ENCODE data around the gene MXRA8. TPM values are rescaled to one million over a fixed set of nuclear protein-coding genes. Genes with fewer than 3 reads are reported as not detected.

MXRA8 gene
- total RNA-seq, 1 donor from 2014 or later: 440 TPM

- Mint-ChIP-seq H3K4me1 (ENCODE audit: unreplicated experiment) (peaks cover 19% of the 10 kb centered on the region), H3K27ac (ENCODE audit: unreplicated experiment) (no peak overlapping the region), H3K27me3 (ENCODE audit: unreplicated experiment) (no peaks in the 10 kb centered on the region), H3K4me3 (ENCODE audit: unreplicated experiment) (no peak overlapping the region), H3K36me3 (ENCODE audit: unreplicated experiment) (no peaks in the 10 kb centered on the region), H3K9me3 (ENCODE audit: unreplicated experiment) (no peaks in the 10 kb centered on the region)
- TF ChIP-seq CTCF (IDR thresholded peaks at IDR 0.05): no peak
- DNase-seq (ENCODE audit: extremely low spot score, unreplicated experiment): no peak
Observed at GRCh38 chr1:1365875-1366698, 7.7 kb upstream of the MXRA8 start.

GRCh38 chr1:1364266-1364665, 5.9 kb upstream of the MXRA8 start:
- peaks cover 33% of the 10 kb centered on the region for H3K4me1 Mint-ChIP-seq (ENCODE audit: unreplicated experiment)
- no peak for TF ChIP-seq CTCF (IDR thresholded peaks at IDR 0.05)
- no peak for DNase-seq (ENCODE audit: extremely low spot score, unreplicated experiment)
- H3K27me3 Mint-ChIP-seq (ENCODE audit: unreplicated experiment): no peaks in the 10 kb centered on the region
- H3K9me3 Mint-ChIP-seq (ENCODE audit: unreplicated experiment): no peaks in the 10 kb centered on the region
- H3K36me3 Mint-ChIP-seq (ENCODE audit: unreplicated experiment): no peaks in the 10 kb centered on the region
- no peak overlapping the region for H3K4me3 Mint-ChIP-seq (ENCODE audit: unreplicated experiment)
- no peak overlapping the region for H3K27ac Mint-ChIP-seq (ENCODE audit: unreplicated experiment)

DNA sequence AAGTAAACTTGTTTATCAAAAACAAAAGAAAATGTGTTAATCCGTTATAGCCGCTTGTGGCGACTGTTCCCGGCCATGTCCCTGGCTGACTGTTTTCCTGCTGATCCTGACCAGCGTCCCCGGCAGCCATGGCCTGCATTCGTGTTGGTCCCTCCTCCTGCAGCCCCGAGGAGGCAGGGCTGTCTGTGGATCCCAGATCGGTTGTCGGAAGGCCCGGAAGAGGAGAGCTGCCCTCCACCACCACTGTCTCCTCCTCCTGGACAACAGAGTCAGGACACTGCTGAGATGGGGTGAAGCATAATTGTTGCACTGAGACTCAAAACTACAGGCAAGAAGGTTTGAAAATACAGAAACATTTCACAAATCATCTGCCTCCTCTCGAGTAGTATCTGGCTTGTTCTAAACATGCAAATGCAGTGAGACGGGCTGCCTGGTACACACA, 3.6 kb upstream of the MXRA8 start:
- no peaks in the 10 kb centered on the region for H3K27me3 Mint-ChIP-seq (ENCODE audit: unreplicated experiment)
- no peaks in the 10 kb centered on the region for H3K9me3 Mint-ChIP-seq (ENCODE audit: unreplicated experiment)
- peaks cover 52% of the 10 kb centered on the region for H3K4me1 Mint-ChIP-seq (ENCODE audit: unreplicated experiment)
- DNase-seq (ENCODE audit: extremely low spot score, unreplicated experiment): no peak
- H3K4me3 Mint-ChIP-seq (ENCODE audit: unreplicated experiment): peak overlapping the region; percentile 3
- peak; percentile 40 for TF ChIP-seq CTCF (IDR thresholded peaks at IDR 0.05)
- peak overlapping the region; percentile 90 for H3K27ac Mint-ChIP-seq (ENCODE audit: unreplicated experiment)
- H3K36me3 Mint-ChIP-seq (ENCODE audit: unreplicated experiment): no peaks in the 10 kb centered on the region

DNA sequence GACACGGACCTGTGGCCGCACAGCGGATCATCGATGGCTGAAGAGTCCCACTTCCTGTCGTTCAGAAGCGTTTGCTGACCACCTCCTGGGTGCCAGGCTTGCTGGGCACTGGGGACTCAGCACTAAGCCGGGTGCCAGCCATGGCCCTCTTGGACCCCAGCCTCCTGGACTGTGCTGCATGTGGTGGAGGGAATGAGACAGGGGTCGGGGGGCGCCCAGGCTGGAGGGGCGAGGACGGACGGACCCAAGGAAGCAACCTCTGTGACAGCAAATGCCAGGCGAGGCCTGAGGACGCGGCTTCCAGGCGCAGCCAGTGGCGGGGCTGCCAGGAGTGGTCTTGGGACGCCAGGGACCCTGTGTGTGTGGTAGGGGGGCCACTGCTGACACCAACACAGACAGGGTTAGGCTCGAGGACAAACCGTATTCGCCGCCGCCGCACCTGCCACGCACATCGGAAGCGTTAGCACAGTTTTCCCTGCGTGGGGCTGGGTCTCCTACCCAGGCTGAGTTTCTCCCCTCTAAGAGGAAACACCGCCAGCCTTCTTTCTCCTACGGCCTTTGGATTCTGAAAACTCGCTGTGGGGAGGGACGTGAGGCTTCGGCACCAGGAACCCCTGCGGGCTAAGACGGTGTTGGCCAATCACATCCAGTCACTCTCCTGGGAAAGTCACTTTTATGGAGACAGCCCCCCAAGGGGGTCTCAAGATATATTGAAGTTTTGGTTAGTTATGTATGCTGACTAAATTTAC, 3.1 kb upstream of the MXRA8 start:
- peak overlapping the region; percentile 90 for H3K27ac Mint-ChIP-seq (ENCODE audit: unreplicated experiment)
- H3K36me3 Mint-ChIP-seq (ENCODE audit: unreplicated experiment): no peaks in the 10 kb centered on the region
- peak overlapping the region; percentile 3 for H3K4me3 Mint-ChIP-seq (ENCODE audit: unreplicated experiment)
- no peak for TF ChIP-seq CTCF (IDR thresholded peaks at IDR 0.05)
- no peaks in the 10 kb centered on the region for H3K27me3 Mint-ChIP-seq (ENCODE audit: unreplicated experiment)
- H3K4me1 Mint-ChIP-seq (ENCODE audit: unreplicated experiment): peaks cover 56% of the 10 kb centered on the region
- no peaks in the 10 kb centered on the region for H3K9me3 Mint-ChIP-seq (ENCODE audit: unreplicated experiment)
- no peak for DNase-seq (ENCODE audit: extremely low spot score, unreplicated experiment)
